GM23338 (cell line): ENCODE measurements around the gene IL31. TPM values are rescaled to one million over a fixed set of nuclear protein-coding genes. Genes with fewer than 3 reads are reported as not detected.

Experiments used
- ATAC-seq: fragments of 200-7000 bp; cut with Tn5 transposase; 3 replicates; pipeline ENCODE4 v1.9.1; 2020
- DNase-seq: peaks from one replicate; pipeline ENCODE4 v3.0.0-alpha.2; 2015; ENCODE audit warnings: low spot score
- H2AFZ ChIP-seq: fragments of 200-600 bp; sonication (generic); 2 replicates; pipeline ENCODE4 v1.8.0; 2016; ENCODE audit warnings: antibody characterized with exemption, mild to moderate bottlenecking, moderate library complexity
- H3F3A ChIP-seq: fragments of 200-600 bp; sonication (generic); replicated peaks from 2 replicates; pipeline ENCODE4 v1.8.0; 2017; ENCODE audit warnings: antibody characterized with exemption, mixed run types, low read depth
- H3K27ac ChIP-seq: fragments of 200-600 bp; sonication (generic); 2 replicates; pipeline ENCODE4 v1.6.1; 2016; ENCODE audit warnings: low read depth
- H3K27me3 ChIP-seq: fragments of 200-600 bp; sonication (generic); 2 replicates; pipeline ENCODE4 v1.8.0; 2016; ENCODE audit warnings: mild to moderate bottlenecking, mixed run types, moderate library complexity; ENCODE audit not compliant: insufficient read depth
- H3K36me3 ChIP-seq: fragments of 200-600 bp; sonication (generic); 2 replicates; pipeline ENCODE4 v1.8.0; 2016; ENCODE audit warnings: mild to moderate bottlenecking; ENCODE audit not compliant: insufficient read depth
- H3K4me1 ChIP-seq: fragments of 200-600 bp; sonication (generic); 2 replicates; pipeline ENCODE4 v1.8.0; 2016; ENCODE audit warnings: mild to moderate bottlenecking, moderate library complexity; ENCODE audit not compliant: insufficient read depth
- H3K4me2 ChIP-seq: fragments of 200-600 bp; sonication (generic); 2 replicates; pipeline ENCODE4 v1.7.1; 2017; ENCODE audit warnings: mixed run types
- H3K4me3 ChIP-seq: fragments of 200-600 bp; sonication (generic); 2 replicates; pipeline ENCODE4 v1.6.1; 2016; ENCODE audit warnings: mixed run types
- H3K79me2 ChIP-seq: fragments of 200-600 bp; sonication (generic); replicated peaks from 2 replicates; pipeline ENCODE4 v1.8.0; 2017; ENCODE audit warnings: mild to moderate bottlenecking; ENCODE audit not compliant: insufficient read depth
- H3K9me2 ChIP-seq: fragments of 200-600 bp; sonication (generic); 2 replicates; pipeline ENCODE4 v1.8.0; 2017; ENCODE audit not compliant: insufficient read depth
- H4K20me1 ChIP-seq: fragments of 200-600 bp; sonication (generic); replicated peaks from 2 replicates; pipeline ENCODE4 v1.8.0; 2017; ENCODE audit warnings: mild to moderate bottlenecking; ENCODE audit not compliant: insufficient read depth
- H3K27ac Mint-ChIP-seq: 2 replicates; pipeline ENCODE4 v1.8.0; 2020; ENCODE audit warnings: inconsistent platforms, mild to moderate bottlenecking, moderate library complexity, mixed read lengths
- H3K27me3 Mint-ChIP-seq: 3 replicates; pipeline ENCODE4 v1.8.0; 2022; ENCODE audit warnings: low read depth, mild to moderate bottlenecking, moderate library complexity, mixed read lengths, inconsistent platforms; ENCODE audit not compliant: insufficient read depth, poor library complexity
- H3K36me3 Mint-ChIP-seq: 3 replicates; pipeline ENCODE4 v1.8.0; 2021; ENCODE audit warnings: low read depth, mild to moderate bottlenecking, inconsistent platforms, moderate library complexity, mixed read lengths
- H3K4me1 Mint-ChIP-seq: 3 replicates; pipeline ENCODE4 v1.8.0; 2020; ENCODE audit warnings: mild to moderate bottlenecking, inconsistent platforms, mixed read lengths
- H3K4me3 Mint-ChIP-seq: 3 replicates; pipeline ENCODE4 v1.8.0; 2021; ENCODE audit warnings: moderate library complexity, mild to moderate bottlenecking, inconsistent platforms, mixed read lengths
- H3K9me3 Mint-ChIP-seq: 3 replicates; pipeline ENCODE4 v1.8.0; 2020; ENCODE audit warnings: moderate library complexity, mild to moderate bottlenecking, inconsistent platforms, mixed read lengths
- CREB1 ChIP-seq: fragments of 250-450 bp; sonication (Bioruptor Pico); IDR thresholded peaks from 2 replicates; pipeline ENCODE4 v1.5.0; 2020; ENCODE audit warnings: low read depth, mild to moderate bottlenecking, moderate library complexity
- EZH2 ChIP-seq: fragments of 200-600 bp; sonication (generic); IDR thresholded peaks from one replicate; pipeline ENCODE4 v1.8.0; 2017; ENCODE audit warnings: antibody characterized with exemption, mild to moderate bottlenecking, low read depth; ENCODE audit not compliant: unreplicated experiment
- EZH2phosphoT487 ChIP-seq: fragments of 200-600 bp; sonication (generic); IDR thresholded peaks from one replicate; pipeline ENCODE4 v1.8.1; 2018; ENCODE audit warnings: antibody characterized with exemption; ENCODE audit not compliant: unreplicated experiment
- JUNB ChIP-seq: IDR thresholded peaks from one replicate; pipeline ENCODE4 v1.6.1; 2016; ENCODE audit warnings: antibody characterized with exemption; ENCODE audit not compliant: unreplicated experiment
- NANOG ChIP-seq: IDR thresholded peaks from 2 replicates; pipeline ENCODE4 v1.6.1; 2016; ENCODE audit warnings: antibody characterized with exemption, borderline replicate concordance
- POLR2AphosphoS5 ChIP-seq: IDR thresholded peaks from 2 replicates; pipeline ENCODE4 v1.6.1; 2016; ENCODE audit warnings: antibody characterized with exemption, low read depth
- STAT1 ChIP-seq: IDR thresholded peaks from one replicate; pipeline ENCODE4 v1.6.1; 2016; ENCODE audit warnings: antibody characterized with exemption; ENCODE audit not compliant: unreplicated experiment
- ZNF114 ChIP-seq: fragments of 250-450 bp; sonication (Bioruptor Pico); IDR thresholded peaks from 2 replicates; pipeline ENCODE4 v1.5.0; 2020; ENCODE audit warnings: mild to moderate bottlenecking, moderate library complexity
- ZNF331 ChIP-seq: fragments of 250-450 bp; sonication (Bioruptor Pico); IDR thresholded peaks from 2 replicates; pipeline ENCODE4 v1.5.0; 2020; ENCODE audit warnings: low read depth, mild to moderate bottlenecking, moderate library complexity
- polyA plus RNA-seq: library from polyadenylated mRNA; unstranded; fragments of >200 nt; fragmentation: Nextera tagmentation; extraction: Ambion mirVana; gene quantifications from 2 replicates; pipeline ENCODE4 v1.2.1, GENCODE V29; 2016
- total RNA-seq: library from RNA; depleted of rRNA; stranded (reverse); fragments of >200 nt; shearing (Covaris generic); gene quantifications from 2 replicates; pipeline ENCODE4 v1.2.3, GENCODE V29; 2014
- TF ChIP-seq, protein P1 (sequence below): fragments of 250-450 bp; sonication (Bioruptor Pico); IDR thresholded peaks from 2 replicates; pipeline ENCODE4 v1.5.0; 2020; ENCODE audit warnings: mild to moderate bottlenecking, moderate library complexity
- TF ChIP-seq, protein P2 (sequence below), 2 experiments: fragments of 200-600 bp in 1 of 2; sonication (generic) in 1 of 2; conservative IDR thresholded peaks; 2 replicates each; pipeline versions ENCODE4 v1.5.1 to v1.6.1; 2016 to 2017; ENCODE audit warnings: antibody characterized with exemption in 2 of 2, low read depth in 2 of 2, mild to moderate bottlenecking in 2 of 2, moderate library complexity in 1 of 2
- TF ChIP-seq, protein P3 (sequence below): IDR thresholded peaks from one replicate; pipeline ENCODE4 v1.6.1; 2018; ENCODE audit warnings: antibody characterized with exemption; ENCODE audit not compliant: unreplicated experiment
- TF ChIP-seq, protein P4 (sequence below): IDR thresholded peaks from 2 replicates; pipeline ENCODE4 v1.6.1; 2016; ENCODE audit warnings: antibody characterized with exemption

IL31 gene
- total and polyA plus RNA-seq, 2 experiments from 2014 or later: not detected

DNA sequence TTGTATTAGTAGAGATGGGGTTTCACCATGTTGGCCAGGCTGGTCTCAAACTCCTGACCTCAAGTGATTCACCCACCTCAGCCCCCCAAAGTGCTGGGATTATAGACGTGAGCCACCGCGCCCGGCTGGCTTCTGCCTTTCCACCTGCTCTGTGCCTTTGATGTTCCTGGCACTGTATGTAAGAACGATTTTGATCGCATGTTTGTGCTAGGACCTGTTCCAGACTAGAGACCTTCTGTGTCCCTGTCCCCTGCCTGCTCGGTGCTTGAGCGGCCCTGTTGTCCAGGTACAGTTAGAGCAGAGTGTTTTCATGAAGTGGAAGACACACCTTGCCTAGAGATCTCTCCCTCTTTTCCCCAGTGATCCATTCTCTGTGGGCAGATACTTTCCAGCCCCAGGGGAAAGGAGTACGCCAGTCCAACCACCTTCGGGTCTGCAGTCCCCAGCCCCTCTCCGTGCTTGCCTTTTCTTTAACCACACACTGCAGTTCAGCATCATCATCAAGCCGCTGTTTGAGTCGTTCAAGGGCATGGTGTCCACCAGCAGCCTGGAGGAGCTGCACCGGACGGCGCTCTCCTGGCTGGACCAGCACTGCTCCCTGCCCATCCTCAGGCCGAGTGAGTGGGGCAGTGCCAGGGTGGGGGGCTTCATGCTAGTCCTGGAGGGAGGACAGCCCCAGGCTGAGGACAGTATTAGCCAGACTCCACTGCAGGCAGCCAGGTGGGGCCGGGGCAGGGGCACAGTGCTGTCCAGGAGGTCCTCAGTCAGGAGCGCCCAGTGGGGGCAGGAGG lies 33.4 kb downstream of the IL31 start:
- Mint-ChIP-seq H3K36me3 (peaks cover 49% of the 10 kb centered on the region), H3K9me3 (peaks cover 35% of the 10 kb centered on the region), H3K4me1 (peaks cover 6% of the 10 kb centered on the region; the same call in 2 of the 3 replicates), H3K27ac (no peak overlapping the region), H3K4me3 (no peak overlapping the region), H3K27me3 (peaks cover 7% of the 10 kb centered on the region)
- Histone ChIP-seq H3K4me1 (no peaks in the 10 kb centered on the region; the same call in 1 of the 2 replicates), H3K4me2 (no peak overlapping the region), H3K4me3 (no peak overlapping the region), H3F3A (no peaks in the 10 kb centered on the region), H3K9me2 (no peaks in the 10 kb centered on the region), H2AFZ (no peak overlapping the region), H3K79me2 (no peaks in the 10 kb centered on the region), H3K27me3 (no peaks in the 10 kb centered on the region), H4K20me1 (0 out of 2 replicates have a peak, but pooled peaks cover 6% of the 10 kb centered on the region), H3K36me3 (peaks cover 7% of the 10 kb centered on the region; the same call in 1 of the 2 replicates), H3K27ac (no peak overlapping the region)
- no peak for ATAC-seq
- no peak for TF ChIP-seq ZNF114 (CRISPR knock-in tag)
- TF ChIP-seq CREB1: no peak
- no peak for TF ChIP-seq EZH2phosphoT487
- TF ChIP-seq, protein P1, sequence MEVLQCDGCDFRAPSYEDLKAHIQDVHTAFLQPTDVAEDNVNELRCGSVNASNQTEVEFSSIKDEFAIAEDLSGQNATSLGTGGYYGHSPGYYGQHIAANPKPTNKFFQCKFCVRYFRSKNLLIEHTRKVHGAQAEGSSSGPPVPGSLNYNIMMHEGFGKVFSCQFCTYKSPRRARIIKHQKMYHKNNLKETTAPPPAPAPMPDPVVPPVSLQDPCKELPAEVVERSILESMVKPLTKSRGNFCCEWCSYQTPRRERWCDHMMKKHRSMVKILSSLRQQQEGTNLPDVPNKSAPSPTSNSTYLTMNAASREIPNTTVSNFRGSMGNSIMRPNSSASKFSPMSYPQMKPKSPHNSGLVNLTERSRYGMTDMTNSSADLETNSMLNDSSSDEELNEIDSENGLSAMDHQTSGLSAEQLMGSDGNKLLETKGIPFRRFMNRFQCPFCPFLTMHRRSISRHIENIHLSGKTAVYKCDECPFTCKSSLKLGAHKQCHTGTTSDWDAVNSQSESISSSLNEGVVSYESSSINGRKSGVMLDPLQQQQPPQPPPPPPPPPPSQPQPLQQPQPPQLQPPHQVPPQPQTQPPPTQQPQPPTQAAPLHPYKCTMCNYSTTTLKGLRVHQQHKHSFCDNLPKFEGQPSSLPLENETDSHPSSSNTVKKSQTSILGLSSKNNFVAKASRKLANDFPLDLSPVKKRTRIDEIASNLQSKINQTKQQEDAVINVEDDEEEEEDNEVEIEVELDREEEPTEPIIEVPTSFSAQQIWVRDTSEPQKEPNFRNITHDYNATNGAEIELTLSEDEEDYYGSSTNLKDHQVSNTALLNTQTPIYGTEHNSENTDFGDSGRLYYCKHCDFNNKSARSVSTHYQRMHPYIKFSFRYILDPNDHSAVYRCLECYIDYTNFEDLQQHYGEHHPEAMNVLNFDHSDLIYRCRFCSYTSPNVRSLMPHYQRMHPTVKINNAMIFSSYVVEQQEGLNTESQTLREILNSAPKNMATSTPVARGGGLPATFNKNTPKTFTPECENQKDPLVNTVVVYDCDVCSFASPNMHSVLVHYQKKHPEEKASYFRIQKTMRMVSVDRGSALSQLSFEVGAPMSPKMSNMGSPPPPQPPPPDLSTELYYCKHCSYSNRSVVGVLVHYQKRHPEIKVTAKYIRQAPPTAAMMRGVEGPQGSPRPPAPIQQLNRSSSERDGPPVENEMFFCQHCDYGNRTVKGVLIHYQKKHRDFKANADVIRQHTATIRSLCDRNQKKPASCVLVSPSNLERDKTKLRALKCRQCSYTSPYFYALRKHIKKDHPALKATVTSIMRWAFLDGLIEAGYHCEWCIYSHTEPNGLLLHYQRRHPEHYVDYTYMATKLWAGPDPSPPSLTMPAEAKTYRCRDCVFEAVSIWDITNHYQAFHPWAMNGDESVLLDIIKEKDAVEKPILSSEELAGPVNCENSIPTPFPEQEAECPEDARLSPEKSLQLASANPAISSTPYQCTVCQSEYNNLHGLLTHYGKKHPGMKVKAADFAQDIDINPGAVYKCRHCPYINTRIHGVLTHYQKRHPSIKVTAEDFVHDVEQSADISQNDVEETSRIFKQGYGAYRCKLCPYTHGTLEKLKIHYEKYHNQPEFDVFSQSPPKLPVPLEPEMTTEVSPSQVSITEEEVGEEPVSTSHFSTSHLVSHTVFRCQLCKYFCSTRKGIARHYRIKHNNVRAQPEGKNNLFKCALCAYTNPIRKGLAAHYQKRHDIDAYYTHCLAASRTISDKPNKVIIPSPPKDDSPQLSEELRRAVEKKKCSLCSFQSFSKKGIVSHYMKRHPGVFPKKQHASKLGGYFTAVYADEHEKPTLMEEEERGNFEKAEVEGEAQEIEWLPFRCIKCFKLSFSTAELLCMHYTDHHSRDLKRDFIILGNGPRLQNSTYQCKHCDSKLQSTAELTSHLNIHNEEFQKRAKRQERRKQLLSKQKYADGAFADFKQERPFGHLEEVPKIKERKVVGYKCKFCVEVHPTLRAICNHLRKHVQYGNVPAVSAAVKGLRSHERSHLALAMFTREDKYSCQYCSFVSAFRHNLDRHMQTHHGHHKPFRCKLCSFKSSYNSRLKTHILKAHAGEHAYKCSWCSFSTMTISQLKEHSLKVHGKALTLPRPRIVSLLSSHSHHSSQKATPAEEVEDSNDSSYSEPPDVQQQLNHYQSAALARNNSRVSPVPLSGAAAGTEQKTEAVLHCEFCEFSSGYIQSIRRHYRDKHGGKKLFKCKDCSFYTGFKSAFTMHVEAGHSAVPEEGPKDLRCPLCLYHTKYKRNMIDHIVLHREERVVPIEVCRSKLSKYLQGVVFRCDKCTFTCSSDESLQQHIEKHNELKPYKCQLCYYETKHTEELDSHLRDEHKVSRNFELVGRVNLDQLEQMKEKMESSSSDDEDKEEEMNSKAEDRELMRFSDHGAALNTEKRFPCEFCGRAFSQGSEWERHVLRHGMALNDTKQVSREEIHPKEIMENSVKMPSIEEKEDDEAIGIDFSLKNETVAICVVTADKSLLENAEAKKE (CRISPR knock-in tag): no peak
- TF ChIP-seq STAT1: no peak
- TF ChIP-seq EZH2: no peak
- no peak for TF ChIP-seq POLR2AphosphoS5
- TF ChIP-seq ZNF331 (CRISPR knock-in tag): no peak
- TF ChIP-seq, protein P2, sequence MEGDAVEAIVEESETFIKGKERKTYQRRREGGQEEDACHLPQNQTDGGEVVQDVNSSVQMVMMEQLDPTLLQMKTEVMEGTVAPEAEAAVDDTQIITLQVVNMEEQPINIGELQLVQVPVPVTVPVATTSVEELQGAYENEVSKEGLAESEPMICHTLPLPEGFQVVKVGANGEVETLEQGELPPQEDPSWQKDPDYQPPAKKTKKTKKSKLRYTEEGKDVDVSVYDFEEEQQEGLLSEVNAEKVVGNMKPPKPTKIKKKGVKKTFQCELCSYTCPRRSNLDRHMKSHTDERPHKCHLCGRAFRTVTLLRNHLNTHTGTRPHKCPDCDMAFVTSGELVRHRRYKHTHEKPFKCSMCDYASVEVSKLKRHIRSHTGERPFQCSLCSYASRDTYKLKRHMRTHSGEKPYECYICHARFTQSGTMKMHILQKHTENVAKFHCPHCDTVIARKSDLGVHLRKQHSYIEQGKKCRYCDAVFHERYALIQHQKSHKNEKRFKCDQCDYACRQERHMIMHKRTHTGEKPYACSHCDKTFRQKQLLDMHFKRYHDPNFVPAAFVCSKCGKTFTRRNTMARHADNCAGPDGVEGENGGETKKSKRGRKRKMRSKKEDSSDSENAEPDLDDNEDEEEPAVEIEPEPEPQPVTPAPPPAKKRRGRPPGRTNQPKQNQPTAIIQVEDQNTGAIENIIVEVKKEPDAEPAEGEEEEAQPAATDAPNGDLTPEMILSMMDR (conservative IDR thresholded peaks at IDR 0.05; ENCODE audit: low read depth in 2 of 2): no peak
- TF ChIP-seq NANOG: no peak
- TF ChIP-seq, protein P3, sequence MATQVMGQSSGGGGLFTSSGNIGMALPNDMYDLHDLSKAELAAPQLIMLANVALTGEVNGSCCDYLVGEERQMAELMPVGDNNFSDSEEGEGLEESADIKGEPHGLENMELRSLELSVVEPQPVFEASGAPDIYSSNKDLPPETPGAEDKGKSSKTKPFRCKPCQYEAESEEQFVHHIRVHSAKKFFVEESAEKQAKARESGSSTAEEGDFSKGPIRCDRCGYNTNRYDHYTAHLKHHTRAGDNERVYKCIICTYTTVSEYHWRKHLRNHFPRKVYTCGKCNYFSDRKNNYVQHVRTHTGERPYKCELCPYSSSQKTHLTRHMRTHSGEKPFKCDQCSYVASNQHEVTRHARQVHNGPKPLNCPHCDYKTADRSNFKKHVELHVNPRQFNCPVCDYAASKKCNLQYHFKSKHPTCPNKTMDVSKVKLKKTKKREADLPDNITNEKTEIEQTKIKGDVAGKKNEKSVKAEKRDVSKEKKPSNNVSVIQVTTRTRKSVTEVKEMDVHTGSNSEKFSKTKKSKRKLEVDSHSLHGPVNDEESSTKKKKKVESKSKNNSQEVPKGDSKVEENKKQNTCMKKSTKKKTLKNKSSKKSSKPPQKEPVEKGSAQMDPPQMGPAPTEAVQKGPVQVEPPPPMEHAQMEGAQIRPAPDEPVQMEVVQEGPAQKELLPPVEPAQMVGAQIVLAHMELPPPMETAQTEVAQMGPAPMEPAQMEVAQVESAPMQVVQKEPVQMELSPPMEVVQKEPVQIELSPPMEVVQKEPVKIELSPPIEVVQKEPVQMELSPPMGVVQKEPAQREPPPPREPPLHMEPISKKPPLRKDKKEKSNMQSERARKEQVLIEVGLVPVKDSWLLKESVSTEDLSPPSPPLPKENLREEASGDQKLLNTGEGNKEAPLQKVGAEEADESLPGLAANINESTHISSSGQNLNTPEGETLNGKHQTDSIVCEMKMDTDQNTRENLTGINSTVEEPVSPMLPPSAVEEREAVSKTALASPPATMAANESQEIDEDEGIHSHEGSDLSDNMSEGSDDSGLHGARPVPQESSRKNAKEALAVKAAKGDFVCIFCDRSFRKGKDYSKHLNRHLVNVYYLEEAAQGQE: no peak
- TF ChIP-seq, protein P4, sequence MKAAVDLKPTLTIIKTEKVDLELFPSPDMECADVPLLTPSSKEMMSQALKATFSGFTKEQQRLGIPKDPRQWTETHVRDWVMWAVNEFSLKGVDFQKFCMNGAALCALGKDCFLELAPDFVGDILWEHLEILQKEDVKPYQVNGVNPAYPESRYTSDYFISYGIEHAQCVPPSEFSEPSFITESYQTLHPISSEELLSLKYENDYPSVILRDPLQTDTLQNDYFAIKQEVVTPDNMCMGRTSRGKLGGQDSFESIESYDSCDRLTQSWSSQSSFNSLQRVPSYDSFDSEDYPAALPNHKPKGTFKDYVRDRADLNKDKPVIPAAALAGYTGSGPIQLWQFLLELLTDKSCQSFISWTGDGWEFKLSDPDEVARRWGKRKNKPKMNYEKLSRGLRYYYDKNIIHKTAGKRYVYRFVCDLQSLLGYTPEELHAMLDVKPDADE: no peak
- no peak for TF ChIP-seq JUNB
- DNase-seq: no peak
